Hypothalamus (tissue), 51 donors: ENCODE measurements around the gene ACD.
"Not testable (repeated sequence)": the region's sequence is repeated elsewhere in the genome, so short reads cannot be mapped to it uniquely, and the experiment has no call there.

Experiments used
- DNase-seq, 51 donors: peaks; one replicate each; lab custom pipeline; 2025; lab: John Stamatoyannopoulos, UW

ACD gene

DNA sequence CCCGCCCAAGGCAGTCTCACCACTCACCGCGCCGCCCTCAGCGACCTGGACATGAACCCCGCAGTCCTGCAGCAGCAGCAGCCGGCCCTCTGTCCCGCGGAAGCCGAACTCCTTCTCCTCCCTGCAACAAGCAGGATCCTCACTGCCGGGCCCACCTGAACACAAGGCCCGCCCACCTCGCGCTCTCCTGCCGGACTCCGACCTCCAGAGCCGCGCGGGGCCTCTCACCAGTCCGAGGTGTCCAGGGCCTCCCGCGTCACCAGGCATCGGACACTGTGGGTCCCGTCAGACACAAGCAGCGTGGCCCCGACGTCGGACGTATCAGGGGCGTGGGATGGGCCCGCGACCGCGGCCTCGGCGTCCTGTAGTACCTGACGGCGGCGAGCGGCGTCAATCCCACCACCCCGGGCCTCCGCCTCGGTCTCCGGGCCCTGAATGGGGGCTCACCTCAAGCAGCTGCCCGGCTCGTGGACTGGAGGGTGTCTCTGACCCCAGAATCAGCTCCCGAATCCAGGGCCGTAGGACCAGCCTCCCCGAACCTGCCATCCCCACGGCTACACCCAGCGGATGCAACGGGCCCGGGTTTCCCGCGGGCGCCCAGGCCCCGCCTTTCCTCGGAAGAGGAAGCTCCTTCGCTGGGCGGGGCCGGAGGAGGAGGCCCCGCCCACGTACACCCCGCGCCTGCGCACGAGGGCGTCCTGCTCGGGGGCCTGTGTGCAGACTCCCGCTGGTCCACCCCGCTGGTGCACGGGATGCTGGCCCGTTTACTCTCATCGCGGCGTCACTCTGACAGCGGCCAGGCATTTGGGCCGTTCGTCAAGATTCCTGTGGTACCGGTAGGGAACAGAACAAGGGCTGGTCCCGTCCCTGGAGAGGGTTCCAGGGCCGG is at the start of gene ACD:
TSS of gene ACD (minus strand) at position 586 of the 889 bp plus-strand sequence. CDS start at position 546, 40 bp downstream.
- DNase-seq, result peak; percentile 52 to 95 (median 85)

DNA sequence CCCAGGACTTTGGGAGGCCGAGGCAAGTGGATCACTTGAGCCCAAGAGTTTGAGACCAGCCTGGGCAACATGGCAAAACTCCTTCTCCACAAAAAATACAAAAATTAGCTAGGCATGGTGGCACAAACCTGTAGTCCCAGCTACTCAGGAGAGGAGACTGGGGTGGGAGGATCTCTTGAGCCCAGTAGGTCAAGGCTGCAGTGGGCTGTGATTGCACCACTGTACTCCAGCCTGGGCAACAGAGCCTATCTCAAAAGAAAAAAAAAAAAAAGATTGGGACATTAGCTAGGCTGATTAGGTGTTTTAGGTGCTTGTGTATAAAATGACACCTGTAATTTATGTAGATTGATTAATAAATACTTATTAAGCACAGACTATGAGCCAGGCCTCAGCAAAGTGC is 49.0 kb upstream of the ACD start:
- DNase-seq, result no peak

DNA sequence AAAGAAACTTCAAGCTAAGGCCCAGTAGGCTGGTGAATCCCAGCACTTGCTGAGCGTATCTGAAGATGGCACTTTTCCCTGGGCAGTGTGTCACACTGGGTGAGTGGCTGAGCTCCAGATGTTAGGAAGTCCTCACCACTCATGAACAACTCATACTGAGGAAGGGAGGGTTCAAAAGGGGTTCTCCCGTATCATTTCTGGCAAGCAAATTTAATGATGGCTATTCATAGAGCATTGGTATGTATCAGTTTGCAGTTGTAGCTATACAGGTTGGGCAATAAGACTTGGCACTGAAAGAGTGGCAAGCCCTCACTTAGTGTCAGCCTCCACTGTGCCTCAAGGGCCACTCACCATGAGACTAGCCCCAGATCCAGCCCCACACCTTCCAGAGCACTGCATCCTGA is 48.3 kb upstream of the ACD start:
- DNase-seq, result no peak

DNA sequence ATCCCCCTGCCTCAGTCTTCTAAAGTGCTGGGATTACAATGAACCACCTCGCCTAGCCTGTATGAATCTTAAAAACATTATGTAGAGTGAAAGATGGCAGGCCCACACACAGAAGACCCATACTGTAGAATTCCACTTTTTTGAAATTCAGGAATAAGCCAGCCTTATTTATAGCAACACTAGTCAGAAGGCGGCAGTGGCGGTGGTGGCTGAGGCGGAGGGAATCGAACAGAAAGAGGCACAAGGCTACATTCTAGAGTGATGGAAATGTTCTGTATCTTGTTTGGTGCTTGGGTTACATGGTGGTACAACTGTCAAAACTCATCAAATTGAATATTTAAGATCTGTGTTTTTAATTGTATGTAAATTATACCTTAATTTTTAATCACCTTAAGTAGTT is 47.7 kb upstream of the ACD start:
- DNase-seq, result no peak

- DNase-seq, result no peak
These were observed 47.1 kb upstream of the ACD start for GRCh38 chr16:67707210-67707609.

DNA sequence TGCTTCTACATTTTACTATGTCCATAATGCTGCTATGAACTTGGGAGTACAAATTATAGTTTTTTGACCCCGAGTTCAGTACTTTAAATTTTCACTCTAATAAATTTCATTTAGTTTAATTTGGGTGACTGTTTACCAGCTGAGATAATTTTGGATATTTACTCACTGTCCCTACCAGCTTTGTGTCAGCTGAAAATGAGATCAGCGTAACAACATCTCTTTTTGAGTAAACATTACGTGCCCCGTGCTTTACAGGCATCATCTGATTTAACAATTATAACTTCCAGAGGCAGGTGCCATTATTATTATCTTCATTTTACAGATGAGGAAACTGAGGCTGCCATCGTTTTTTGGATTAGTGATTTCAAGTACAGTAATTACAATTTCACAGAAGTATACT is 44.0 kb upstream of the ACD start:
- DNase-seq, result no peak

GRCh38 chr16:67703626-67704025 is 43.6 kb upstream of the ACD start:
- no peak for DNase-seq

- DNase-seq, result no peak
These were observed 42.1 kb upstream of the ACD start for GRCh38 chr16:67702130-67702529.

GRCh38 chr16:67701420-67701819 is 41.4 kb upstream of the ACD start:
- DNase-seq, result no peak

GRCh38 chr16:67699265-67699664 is 39.2 kb upstream of the ACD start:
- DNase-seq, result no peak

- DNase-seq, result no peak
These were observed 37.5 kb upstream of the ACD start for GRCh38 chr16:67697422-67698185.

DNA sequence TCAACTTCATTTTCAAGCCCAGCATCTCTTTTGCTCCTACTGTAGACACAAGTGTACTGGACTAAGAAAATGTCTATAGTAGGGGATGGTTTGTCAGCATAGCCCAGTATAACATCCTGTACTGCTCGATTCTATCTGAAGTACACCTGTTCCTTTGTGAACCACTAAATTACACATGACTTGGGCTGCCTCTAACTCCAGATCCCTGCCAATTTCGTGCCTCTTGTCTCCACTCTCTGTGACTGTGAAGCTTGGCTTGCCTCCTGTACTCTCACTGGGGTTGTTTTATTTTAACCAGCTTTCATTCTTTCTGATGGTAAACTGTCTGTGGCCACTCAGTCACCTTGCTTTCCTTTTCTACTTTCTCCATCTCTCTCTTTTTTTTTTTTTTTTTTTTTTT is 34.6 kb upstream of the ACD start:
- no peak for DNase-seq

- DNase-seq, result not testable (repeated sequence)
These were observed 33.6 kb upstream of the ACD start for GRCh38 chr16:67693517-67694285.

- DNase-seq, result no peak
These were observed 25.5 kb upstream of the ACD start for GRCh38 chr16:67685388-67686112.

- DNase-seq, result no peak
These were observed 23.7 kb upstream of the ACD start for GRCh38 chr16:67683767-67684166.

- no peak for DNase-seq
These were observed 20.2 kb upstream of the ACD start for GRCh38 chr16:67679935-67680897.

DNA sequence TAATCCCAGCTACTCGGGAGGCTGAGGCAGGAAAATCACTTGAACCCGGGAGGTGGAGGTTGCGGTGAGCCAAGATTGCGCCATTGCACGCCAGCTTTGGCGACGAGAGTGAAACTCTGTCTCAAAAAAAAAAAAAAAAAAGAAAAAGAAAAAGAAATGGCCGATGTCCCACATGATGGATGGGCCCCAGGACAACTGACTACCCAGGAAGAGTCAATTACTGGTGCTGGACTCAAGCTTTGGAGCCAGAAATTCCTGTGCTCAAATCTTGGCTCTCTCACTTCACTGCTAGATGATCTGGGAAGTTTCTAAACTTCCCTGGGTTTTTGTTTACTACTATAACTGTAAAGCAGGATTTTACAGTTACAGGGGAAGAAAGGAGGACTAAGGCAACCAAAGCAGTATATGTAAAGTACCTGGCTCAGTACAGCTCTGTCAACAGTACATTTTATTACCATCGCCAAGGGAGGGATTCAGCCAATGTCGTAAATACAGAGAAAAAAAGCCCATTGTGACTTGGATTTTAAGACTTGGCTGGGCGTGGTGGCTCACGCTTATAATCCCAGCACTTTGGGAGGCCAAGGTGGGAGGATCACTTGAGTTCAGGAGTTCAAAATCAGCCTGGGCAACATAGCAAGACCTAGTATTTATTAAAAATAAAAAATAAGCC is 18.4 kb upstream of the ACD start:
- DNase-seq, result no peak

DNA sequence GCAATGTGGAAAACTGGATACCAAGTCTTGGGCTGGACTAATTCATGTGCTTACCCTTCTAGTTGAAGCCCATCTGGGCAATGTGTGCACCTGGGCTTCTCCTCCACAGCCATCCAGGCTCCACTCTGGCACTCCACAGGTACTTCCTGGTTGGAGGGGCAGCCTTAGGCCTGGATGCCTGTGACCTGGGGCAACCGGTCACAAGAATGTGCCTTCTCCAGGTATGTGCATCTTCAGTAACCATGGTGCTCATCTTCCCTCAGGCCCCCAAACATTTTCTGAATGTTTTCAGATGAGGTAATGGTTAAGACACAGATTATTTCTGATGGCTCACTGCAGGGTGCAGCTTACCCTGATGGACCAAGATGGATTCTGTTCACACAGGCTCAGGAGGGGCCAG is 17.7 kb upstream of the ACD start:
- no peak for DNase-seq

- no peak for DNase-seq
These were observed 16.9 kb upstream of the ACD start for GRCh38 chr16:67676939-67677338.
